Choroid plexus epithelial cell (primary cell): ENCODE measurements around the gene EBPL.

Experiments
- DNase-seq: peaks from one replicate; pipeline ENCODE4 v3.0.0-alpha.2; 2010; ENCODE audit warnings: low read depth
- H3K4me3 ChIP-seq: 2 replicates; pipeline ENCODE4 v1.5.1; 2011; ENCODE audit warnings: low read depth, mild to moderate bottlenecking, control low read depth, low read length, moderate library complexity
- TF ChIP-seq, protein P1 (sequence below): conservative IDR thresholded peaks from 2 replicates; pipeline ENCODE4 v1.5.1; 2011; ENCODE audit warnings: low read depth, mild to moderate bottlenecking, control low read depth, inconsistent platforms, low read length, moderate library complexity

Gene EBPL

DNA sequence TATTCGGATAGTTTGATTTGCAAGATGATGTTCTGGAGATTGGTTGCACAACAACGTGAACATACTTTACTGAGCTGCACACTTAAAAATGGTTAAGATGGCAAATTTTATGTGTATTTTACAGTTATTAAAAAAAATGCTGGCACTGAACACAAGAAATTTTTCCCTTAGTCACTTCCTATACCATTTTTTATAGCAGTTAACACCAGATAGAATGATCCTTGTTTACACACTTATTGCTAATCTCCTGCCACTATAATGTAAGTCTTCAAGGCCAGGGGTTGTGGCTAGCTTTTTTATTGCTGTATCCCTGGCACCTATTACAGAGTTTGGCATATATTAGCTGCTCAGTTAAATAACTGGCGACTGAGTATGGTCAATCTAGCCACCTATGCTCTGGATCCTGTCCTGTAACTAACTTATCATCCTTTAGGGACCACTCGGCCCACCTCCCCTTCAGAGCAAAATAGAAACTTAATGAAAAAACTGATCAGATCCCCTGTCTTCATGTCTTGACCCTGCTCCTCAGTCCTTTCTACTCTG, 2.0 kb upstream of the EBPL start:
- DNase-seq: peak; percentile 27
- TF ChIP-seq, protein P1, sequence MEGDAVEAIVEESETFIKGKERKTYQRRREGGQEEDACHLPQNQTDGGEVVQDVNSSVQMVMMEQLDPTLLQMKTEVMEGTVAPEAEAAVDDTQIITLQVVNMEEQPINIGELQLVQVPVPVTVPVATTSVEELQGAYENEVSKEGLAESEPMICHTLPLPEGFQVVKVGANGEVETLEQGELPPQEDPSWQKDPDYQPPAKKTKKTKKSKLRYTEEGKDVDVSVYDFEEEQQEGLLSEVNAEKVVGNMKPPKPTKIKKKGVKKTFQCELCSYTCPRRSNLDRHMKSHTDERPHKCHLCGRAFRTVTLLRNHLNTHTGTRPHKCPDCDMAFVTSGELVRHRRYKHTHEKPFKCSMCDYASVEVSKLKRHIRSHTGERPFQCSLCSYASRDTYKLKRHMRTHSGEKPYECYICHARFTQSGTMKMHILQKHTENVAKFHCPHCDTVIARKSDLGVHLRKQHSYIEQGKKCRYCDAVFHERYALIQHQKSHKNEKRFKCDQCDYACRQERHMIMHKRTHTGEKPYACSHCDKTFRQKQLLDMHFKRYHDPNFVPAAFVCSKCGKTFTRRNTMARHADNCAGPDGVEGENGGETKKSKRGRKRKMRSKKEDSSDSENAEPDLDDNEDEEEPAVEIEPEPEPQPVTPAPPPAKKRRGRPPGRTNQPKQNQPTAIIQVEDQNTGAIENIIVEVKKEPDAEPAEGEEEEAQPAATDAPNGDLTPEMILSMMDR: no peak
- H3K4me3 ChIP-seq: no peak overlapping the region

GRCh38 chr13:49690133-49690994, 922 bp downstream of the EBPL start:
- peak; percentile 73 for DNase-seq

DNA sequence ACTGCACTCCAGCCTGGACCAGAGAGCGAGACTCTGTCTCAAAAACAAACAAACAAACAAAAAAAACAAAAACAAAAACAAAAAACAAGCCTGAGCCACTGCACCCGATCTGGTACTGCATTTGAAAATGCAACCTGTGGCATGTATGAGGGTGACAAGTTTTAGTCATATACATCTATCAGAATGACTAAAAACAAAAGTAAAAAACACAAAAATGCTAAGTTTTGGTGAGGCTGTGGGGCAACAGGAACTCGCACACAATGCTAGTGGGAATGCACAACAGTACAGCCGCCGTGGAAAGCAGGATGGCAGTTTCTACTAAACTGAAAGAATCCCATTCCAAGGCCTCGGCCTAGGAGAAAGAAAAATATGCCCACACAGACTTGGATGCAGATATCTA, 7.8 kb downstream of the EBPL start:
- no peak overlapping the region for H3K4me3 ChIP-seq
- TF ChIP-seq, protein P1: no peak
- DNase-seq: no peak

More at GRCh38 chr13:49690133-49690994, 922 bp downstream of the EBPL start:
- peak overlapping the region; percentile 80 for H3K4me3 ChIP-seq
- TF ChIP-seq, protein P1: no peak

- peak; percentile 23 for DNase-seq
- TF ChIP-seq, protein P1: no peak
- H3K4me3 ChIP-seq: no peak overlapping the region
Measured at GRCh38 chr13:49681842-49682435, 9.3 kb downstream of the EBPL start.

DNA sequence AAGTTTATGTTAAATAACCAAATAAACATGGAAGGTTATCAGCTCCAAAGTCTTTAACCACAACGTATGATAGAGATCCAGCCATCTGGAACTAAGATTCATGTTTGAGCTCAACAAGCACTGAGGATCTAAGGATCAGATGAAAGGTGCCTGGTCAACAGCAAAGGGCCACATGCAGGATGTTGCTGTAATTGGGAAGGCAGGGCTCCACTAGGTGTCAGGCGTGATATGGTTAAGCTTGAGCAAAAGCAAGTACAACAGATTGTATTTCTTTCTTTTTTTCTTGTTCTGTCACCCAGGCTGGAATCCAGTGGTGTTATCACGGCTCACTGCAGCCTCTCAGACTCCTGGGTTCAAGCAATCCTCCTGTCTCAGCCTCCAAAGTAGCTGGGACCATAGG, 12.0 kb downstream of the EBPL start:
- peak; percentile 82 for DNase-seq
- TF ChIP-seq, protein P1: peak; percentile 79
- H3K4me3 ChIP-seq: no peak overlapping the region

DNA sequence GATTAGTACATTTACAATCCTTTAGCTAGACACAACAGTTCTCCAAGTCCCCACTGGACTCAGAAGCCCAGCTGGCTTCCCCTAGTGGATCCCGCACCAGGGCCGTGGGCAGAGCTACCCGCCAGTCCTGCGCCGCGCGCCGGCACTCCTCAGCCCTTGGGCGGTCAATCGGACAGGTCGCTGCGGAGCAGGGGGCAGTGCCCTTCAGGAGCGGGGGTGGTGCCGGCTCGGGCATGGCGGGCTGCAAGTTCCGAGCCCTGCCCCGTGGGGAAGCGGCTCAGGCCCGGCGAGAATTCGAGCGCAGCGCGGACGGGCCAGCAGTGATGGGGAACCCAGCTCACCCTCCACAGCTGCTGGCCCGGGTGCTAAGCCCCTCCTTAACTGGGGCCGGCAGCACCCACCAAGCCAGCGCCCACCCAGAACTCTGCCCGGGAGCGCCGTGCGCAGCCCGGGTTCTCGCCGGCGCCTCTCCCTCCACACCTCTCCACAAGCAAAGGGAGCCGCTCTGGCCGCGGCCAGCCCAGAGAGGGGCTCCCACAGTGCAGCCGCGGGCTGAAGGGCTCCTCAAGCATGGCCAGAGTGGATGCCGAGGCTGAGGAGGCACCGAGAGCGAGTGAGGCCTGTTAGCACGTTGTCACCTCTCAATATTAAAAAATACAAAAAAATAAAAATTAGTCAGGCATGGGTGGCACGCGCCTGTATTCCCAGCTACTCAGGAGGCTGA, 12.9 kb downstream of the EBPL start:
- no peak overlapping the region for H3K4me3 ChIP-seq
- TF ChIP-seq, protein P1: no peak
- no peak for DNase-seq
